ENCODE data around the gene MFGE8.
A peak's percentile ranks its signal among the peaks of the same experiment; 100 is the strongest.
"Not testable (repeated sequence)": the region's sequence is repeated elsewhere in the genome, so short reads cannot be mapped to it uniquely, and the experiment has no call there.

MFGE8 gene

GRCh38 chr15:88934449-88934848, 21.3 kb upstream of the MFGE8 start:
- not testable (repeated sequence) for H3K9ac ChIP-seq (ENCODE audit: low read depth, low read length); H3K9me3 ChIP-seq (replicated peaks; ENCODE audit: low read length); H3K4me2 ChIP-seq (ENCODE audit: low read length); H3K4me3 ChIP-seq (ENCODE audit: low read length); H3K27me3 ChIP-seq (ENCODE audit: control insufficient read depth, insufficient read depth, low read length); H3K36me3 ChIP-seq (ENCODE audit: insufficient read depth, low read length); H3K4me1 ChIP-seq (ENCODE audit: control insufficient read depth, insufficient read depth, low read length)

- H3K27me3 ChIP-seq (ENCODE audit: control insufficient read depth, insufficient read depth, low read length) = peaks cover 9% of the 10 kb centered on the region
- no peak overlapping the region for H3K9ac ChIP-seq (ENCODE audit: low read depth, low read length)
- no peak overlapping the region for H3K4me3 ChIP-seq (ENCODE audit: low read length)
- H3K4me1 ChIP-seq (ENCODE audit: control insufficient read depth, insufficient read depth, low read length) = peaks cover 3% of the 10 kb centered on the region
- no peaks in the 10 kb centered on the region for H3K9me3 ChIP-seq (replicated peaks; ENCODE audit: low read length)
- no peak overlapping the region for H3K4me2 ChIP-seq (ENCODE audit: low read length)
- no peaks in the 10 kb centered on the region for H3K36me3 ChIP-seq (ENCODE audit: insufficient read depth, low read length)
Observed at GRCh38 chr15:88932875-88933330, 19.7 kb upstream of the MFGE8 start.

- Histone ChIP-seq H3K36me3 (ENCODE audit: insufficient read depth, low read length) (no peaks in the 10 kb centered on the region), H3K4me2 (ENCODE audit: low read length) (no peak overlapping the region), H3K27me3 (ENCODE audit: control insufficient read depth, insufficient read depth, low read length) (peaks cover 9% of the 10 kb centered on the region), H3K9me3 (replicated peaks; ENCODE audit: low read length) (no peaks in the 10 kb centered on the region), H3K4me3 (ENCODE audit: low read length) (no peak overlapping the region), H3K9ac (ENCODE audit: low read depth, low read length) (no peak overlapping the region), H3K4me1 (ENCODE audit: control insufficient read depth, insufficient read depth, low read length) (peaks cover 3% of the 10 kb centered on the region)
Observed at GRCh38 chr15:88932271-88932874, 19.2 kb upstream of the MFGE8 start.

GRCh38 chr15:88930579-88930978, 17.4 kb upstream of the MFGE8 start:
- no peaks in the 10 kb centered on the region for H3K27me3 ChIP-seq (ENCODE audit: control insufficient read depth, insufficient read depth, low read length)
- H3K9me3 ChIP-seq (replicated peaks; ENCODE audit: low read length) = no peaks in the 10 kb centered on the region
- no peak overlapping the region for H3K9ac ChIP-seq (ENCODE audit: low read depth, low read length)
- H3K4me3 ChIP-seq (ENCODE audit: low read length) = no peak overlapping the region
- no peaks in the 10 kb centered on the region for H3K36me3 ChIP-seq (ENCODE audit: insufficient read depth, low read length)
- peaks cover 3% of the 10 kb centered on the region for H3K4me1 ChIP-seq (ENCODE audit: control insufficient read depth, insufficient read depth, low read length)
- H3K4me2 ChIP-seq (ENCODE audit: low read length) = no peak overlapping the region

GRCh38 chr15:88929358-88930098, 16.3 kb upstream of the MFGE8 start:
- not testable (repeated sequence) for H3K27me3 ChIP-seq (ENCODE audit: control insufficient read depth, insufficient read depth, low read length); H3K4me1 ChIP-seq (ENCODE audit: control insufficient read depth, insufficient read depth, low read length); H3K9me3 ChIP-seq (replicated peaks; ENCODE audit: low read length); H3K36me3 ChIP-seq (ENCODE audit: insufficient read depth, low read length); H3K4me2 ChIP-seq (ENCODE audit: low read length); H3K4me3 ChIP-seq (ENCODE audit: low read length); H3K9ac ChIP-seq (ENCODE audit: low read depth, low read length)

- not testable (repeated sequence) for H3K27me3 ChIP-seq (ENCODE audit: control insufficient read depth, insufficient read depth, low read length); H3K36me3 ChIP-seq (ENCODE audit: insufficient read depth, low read length); H3K4me3 ChIP-seq (ENCODE audit: low read length); H3K4me1 ChIP-seq (ENCODE audit: control insufficient read depth, insufficient read depth, low read length); H3K9me3 ChIP-seq (replicated peaks; ENCODE audit: low read length); H3K4me2 ChIP-seq (ENCODE audit: low read length); H3K9ac ChIP-seq (ENCODE audit: low read depth, low read length)
Observed at GRCh38 chr15:88928192-88928591, 15.0 kb upstream of the MFGE8 start.

GRCh38 chr15:88925648-88926047, 12.5 kb upstream of the MFGE8 start:
- not testable (repeated sequence) for H3K9ac ChIP-seq (ENCODE audit: low read depth, low read length); H3K4me1 ChIP-seq (ENCODE audit: control insufficient read depth, insufficient read depth, low read length); H3K27me3 ChIP-seq (ENCODE audit: control insufficient read depth, insufficient read depth, low read length); H3K4me2 ChIP-seq (ENCODE audit: low read length); H3K36me3 ChIP-seq (ENCODE audit: insufficient read depth, low read length); H3K4me3 ChIP-seq (ENCODE audit: low read length); H3K9me3 ChIP-seq (replicated peaks; ENCODE audit: low read length)

- peak overlapping the region; percentile 41 for H3K9ac ChIP-seq (ENCODE audit: low read depth, low read length)
- H3K36me3 ChIP-seq (ENCODE audit: insufficient read depth, low read length); H3K9me3 ChIP-seq (replicated peaks; ENCODE audit: low read length); H3K4me3 ChIP-seq (ENCODE audit: low read length); H3K27me3 ChIP-seq (ENCODE audit: control insufficient read depth, insufficient read depth, low read length): not testable (repeated sequence)
- H3K4me1 ChIP-seq (ENCODE audit: control insufficient read depth, insufficient read depth, low read length) = peaks cover 37% of the 10 kb centered on the region
- peak overlapping the region; percentile 34 for H3K4me2 ChIP-seq (ENCODE audit: low read length)
Observed at GRCh38 chr15:88920892-88921435, 7.8 kb upstream of the MFGE8 start.

GRCh38 chr15:88920186-88920891, 7.2 kb upstream of the MFGE8 start:
- peak overlapping the region; percentile 0 for H3K4me2 ChIP-seq (ENCODE audit: low read length)
- peak overlapping the region; percentile 41 for H3K9ac ChIP-seq (ENCODE audit: low read depth, low read length)
- no peak overlapping the region for H3K4me3 ChIP-seq (ENCODE audit: low read length)
- peaks cover 37% of the 10 kb centered on the region for H3K4me1 ChIP-seq (ENCODE audit: control insufficient read depth, insufficient read depth, low read length)
- H3K36me3 ChIP-seq (ENCODE audit: insufficient read depth, low read length) = no peaks in the 10 kb centered on the region
- no peaks in the 10 kb centered on the region for H3K9me3 ChIP-seq (replicated peaks; ENCODE audit: low read length)
- no peaks in the 10 kb centered on the region for H3K27me3 ChIP-seq (ENCODE audit: control insufficient read depth, insufficient read depth, low read length)

- Histone ChIP-seq H3K4me3 (ENCODE audit: low read length) (no peak overlapping the region), H3K27me3 (ENCODE audit: control insufficient read depth, insufficient read depth, low read length) (no peaks in the 10 kb centered on the region), H3K4me2 (ENCODE audit: low read length) (peak overlapping the region; percentile 47), H3K36me3 (ENCODE audit: insufficient read depth, low read length) (no peaks in the 10 kb centered on the region), H3K9me3 (replicated peaks; ENCODE audit: low read length) (no peaks in the 10 kb centered on the region), H3K9ac (ENCODE audit: low read depth, low read length) (peak overlapping the region; percentile 39), H3K4me1 (ENCODE audit: control insufficient read depth, insufficient read depth, low read length) (peaks cover 39% of the 10 kb centered on the region)
Observed at GRCh38 chr15:88918738-88919137, 5.6 kb upstream of the MFGE8 start.

GRCh38 chr15:88917760-88918159, 4.6 kb upstream of the MFGE8 start:
- H3K4me3 ChIP-seq (ENCODE audit: low read length) = no peak overlapping the region

More at GRCh38 chr15:88917760-88918159, 4.6 kb upstream of the MFGE8 start:
- Histone ChIP-seq H3K4me1 (ENCODE audit: control insufficient read depth, insufficient read depth, low read length) (peaks cover 43% of the 10 kb centered on the region), H3K4me2 (ENCODE audit: low read length) (no peak overlapping the region), H3K36me3 (ENCODE audit: insufficient read depth, low read length) (no peaks in the 10 kb centered on the region), H3K9ac (ENCODE audit: low read depth, low read length) (no peak overlapping the region), H3K9me3 (replicated peaks; ENCODE audit: low read length) (no peaks in the 10 kb centered on the region), H3K27me3 (ENCODE audit: control insufficient read depth, insufficient read depth, low read length) (no peaks in the 10 kb centered on the region)
